Epithelial cell of esophagus (primary cell): ENCODE results near the gene CFTR.

Source experiments
- DNase-seq: peaks from one replicate; pipeline ENCODE4 v3.0.0; 2010; ENCODE audit warnings: low read depth
- H3K4me3 ChIP-seq: 2 replicates; pipeline ENCODE4 v1.5.1; 2011; ENCODE audit warnings: mild to moderate bottlenecking, low read length, control low read depth
- CTCF ChIP-seq: IDR thresholded peaks from 2 replicates; pipeline ENCODE4 v1.5.1; 2011; ENCODE audit warnings: low read depth, mild to moderate bottlenecking, low read length, control low read depth, inconsistent platforms; ENCODE audit not compliant: insufficient read depth; ENCODE audit errors: missing control alignments

The CFTR gene

GRCh38 chr7:117567781-117568180, 88.0 kb downstream of the CFTR start:
- DNase-seq, result no peak
- no peak for TF ChIP-seq CTCF
- no peak overlapping the region for H3K4me3 ChIP-seq

GRCh38 chr7:117572856-117573620, 93.2 kb downstream of the CFTR start:
- no peak for TF ChIP-seq CTCF
- DNase-seq, result no peak
- no peak overlapping the region for H3K4me3 ChIP-seq

GRCh38 chr7:117581424-117581823, 101.6 kb downstream of the CFTR start:
- TF ChIP-seq CTCF, result no peak
- DNase-seq, result no peak
- no peak overlapping the region for H3K4me3 ChIP-seq

DNA sequence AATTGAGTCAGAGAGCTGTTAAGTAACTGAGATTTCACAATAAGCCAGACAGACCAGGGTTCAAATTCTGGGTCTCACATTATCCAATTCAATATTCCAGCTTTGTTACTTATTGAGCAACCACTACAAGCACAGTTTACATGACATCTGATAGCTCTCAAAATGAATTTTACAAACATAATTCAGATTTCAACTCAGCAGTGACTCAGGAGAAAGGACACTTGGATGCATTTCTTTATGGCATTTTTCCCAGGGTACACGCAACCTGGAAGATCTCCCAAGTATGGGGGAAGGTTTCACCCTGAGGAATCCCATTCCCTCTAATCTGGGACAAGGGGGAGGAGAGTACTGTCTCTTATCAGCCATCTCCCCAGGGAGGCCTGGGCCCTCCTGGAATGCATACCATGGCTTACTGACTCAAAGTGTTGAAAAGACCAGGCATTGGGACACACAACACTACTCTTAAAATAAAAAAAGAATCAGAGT, 102.4 kb downstream of the CFTR start:
- peak; percentile 58 for DNase-seq
- no peak for TF ChIP-seq CTCF
- no peak overlapping the region for H3K4me3 ChIP-seq

GRCh38 chr7:117587931-117588330, 108.1 kb downstream of the CFTR start:
- H3K4me3 ChIP-seq, result no peak overlapping the region
- DNase-seq, result no peak
- no peak for TF ChIP-seq CTCF

GRCh38 chr7:117588352-117588794, 108.5 kb downstream of the CFTR start:
- no peak overlapping the region for H3K4me3 ChIP-seq
- no peak for TF ChIP-seq CTCF
- peak; percentile 5 for DNase-seq

DNA sequence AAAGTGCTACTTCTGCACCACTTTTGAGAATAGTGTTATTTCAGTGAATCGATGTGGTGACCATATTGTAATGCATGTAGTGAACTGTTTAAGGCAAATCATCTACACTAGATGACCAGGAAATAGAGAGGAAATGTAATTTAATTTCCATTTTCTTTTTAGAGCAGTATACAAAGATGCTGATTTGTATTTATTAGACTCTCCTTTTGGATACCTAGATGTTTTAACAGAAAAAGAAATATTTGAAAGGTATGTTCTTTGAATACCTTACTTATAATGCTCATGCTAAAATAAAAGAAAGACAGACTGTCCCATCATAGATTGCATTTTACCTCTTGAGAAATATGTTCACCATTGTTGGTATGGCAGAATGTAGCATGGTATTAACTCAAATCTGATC, 110.4 kb downstream of the CFTR start:
- no peak overlapping the region for H3K4me3 ChIP-seq
- no peak for TF ChIP-seq CTCF
- no peak for DNase-seq
